ENCODE measurements around the gene PRPS1.

GRCh38 chrX:107683931-107684330 is 55.6 kb downstream of the PRPS1 start:
- TF ChIP-seq POLR2AphosphoS5 (IDR thresholded peaks at IDR 0.05) (no peak), CTCF (IDR thresholded peaks at IDR 0.05) (no peak)

Data from prostate gland (tissue), 2 donors.